HL-60 (cell line): ENCODE data around the gene CREB3L1.

Source experiments
- POLR2AphosphoS5 ChIP-seq: IDR thresholded peaks from 2 replicates; pipeline ENCODE4 v1.6.1; 2012; ENCODE audit warnings: low read depth
- TF ChIP-seq, protein P1 (sequence below): IDR thresholded peaks from one replicate; pipeline ENCODE4 v1.5.1; 2011; ENCODE audit warnings: low read length, control low read depth, inconsistent platforms; ENCODE audit not compliant: insufficient read depth

DNA sequence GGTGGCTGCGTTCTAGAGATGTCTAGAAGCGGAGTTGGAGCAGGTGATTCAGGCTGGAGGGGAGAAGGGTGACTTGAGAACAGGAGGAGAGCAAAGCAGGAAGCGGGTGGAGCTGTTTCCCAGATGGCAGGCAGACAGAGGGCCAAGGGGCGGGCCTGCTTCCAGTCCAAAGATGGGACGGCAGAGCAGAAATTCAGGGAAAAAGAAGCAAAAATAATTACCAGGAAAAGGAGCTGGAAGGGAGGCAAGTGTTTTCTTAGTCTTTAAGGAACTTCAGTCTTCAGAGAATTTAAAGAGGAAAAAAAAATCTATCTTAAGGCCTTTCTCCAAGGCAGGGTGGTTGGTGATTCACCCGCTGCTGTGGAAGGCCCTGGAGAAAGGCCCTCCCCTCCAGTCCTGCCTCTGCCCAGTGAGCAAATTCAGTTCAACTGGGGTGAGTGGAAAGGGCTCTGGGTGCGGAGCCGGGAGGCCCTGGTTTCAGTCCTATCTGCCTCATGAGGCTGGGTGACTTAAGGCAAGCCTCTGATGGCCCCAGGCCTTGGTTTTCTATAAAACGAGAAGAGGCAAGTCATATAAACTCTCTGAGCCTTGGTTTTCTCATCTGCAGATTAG, 4.5 kb upstream of the CREB3L1 start:
- TF ChIP-seq, protein P1, sequence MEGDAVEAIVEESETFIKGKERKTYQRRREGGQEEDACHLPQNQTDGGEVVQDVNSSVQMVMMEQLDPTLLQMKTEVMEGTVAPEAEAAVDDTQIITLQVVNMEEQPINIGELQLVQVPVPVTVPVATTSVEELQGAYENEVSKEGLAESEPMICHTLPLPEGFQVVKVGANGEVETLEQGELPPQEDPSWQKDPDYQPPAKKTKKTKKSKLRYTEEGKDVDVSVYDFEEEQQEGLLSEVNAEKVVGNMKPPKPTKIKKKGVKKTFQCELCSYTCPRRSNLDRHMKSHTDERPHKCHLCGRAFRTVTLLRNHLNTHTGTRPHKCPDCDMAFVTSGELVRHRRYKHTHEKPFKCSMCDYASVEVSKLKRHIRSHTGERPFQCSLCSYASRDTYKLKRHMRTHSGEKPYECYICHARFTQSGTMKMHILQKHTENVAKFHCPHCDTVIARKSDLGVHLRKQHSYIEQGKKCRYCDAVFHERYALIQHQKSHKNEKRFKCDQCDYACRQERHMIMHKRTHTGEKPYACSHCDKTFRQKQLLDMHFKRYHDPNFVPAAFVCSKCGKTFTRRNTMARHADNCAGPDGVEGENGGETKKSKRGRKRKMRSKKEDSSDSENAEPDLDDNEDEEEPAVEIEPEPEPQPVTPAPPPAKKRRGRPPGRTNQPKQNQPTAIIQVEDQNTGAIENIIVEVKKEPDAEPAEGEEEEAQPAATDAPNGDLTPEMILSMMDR: no peak
- TF ChIP-seq POLR2AphosphoS5: no peak
